IMR-90 (cell line): ENCODE results near the gene ZFP36L2. TPM values are rescaled to one million over a fixed set of nuclear protein-coding genes. Genes with fewer than 3 reads are reported as not detected.

Source experiments
- ATAC-seq: fragments of 200-7000 bp; cut with Tn5 transposase; 2 replicates; pipeline ENCODE4 v1.9.1; 2020; ENCODE audit warnings: low read depth, mild to moderate bottlenecking, moderate library complexity
- BruUV-seq: library from RNA; stranded (reverse); fragments of 400-500 nt; replicated peaks from 2 replicates; lab custom pipeline; 2021; lab: Mats Ljungman, UMichigan
- CTCF ChIA-PET: fragments of 300-600 bp; formaldehyde crosslinking; extraction: SDS; loops from one replicate; lab custom pipeline; 2021; ENCODE audit warnings: antibody characterized with exemption; lab: Yijun Ruan, JAX
- POLR2A ChIA-PET: fragments of 300-600 bp; sonication (Branson Sonifier 250); formaldehyde crosslinking; loops from one replicate; lab custom pipeline; 2022; ENCODE audit warnings: antibody characterized with exemption; ENCODE audit not compliant: unreplicated experiment; lab: Charles Lee
- DNase-seq: peaks from one replicate; pipeline ENCODE4 v3.0.0; 2013
- H2AFZ ChIP-seq: replicated peaks from 2 replicates; pipeline ENCODE3; 2013; ENCODE audit warnings: low read length, mild to moderate bottlenecking; ENCODE audit not compliant: poor library complexity
- H2AK5ac ChIP-seq: 2 replicates; pipeline ENCODE4 v1.6.1; 2013; ENCODE audit warnings: low read depth, low read length, inconsistent platforms
- H2AK9ac ChIP-seq: replicated peaks from 2 replicates; pipeline ENCODE3; 2013; ENCODE audit warnings: mild to moderate bottlenecking, low read depth, low read length, moderate library complexity; ENCODE audit not compliant: poor library complexity
- H2BK120ac ChIP-seq: 2 replicates; pipeline ENCODE4 v1.6.1; 2013; ENCODE audit warnings: low read depth, low read length, inconsistent platforms
- H2BK15ac ChIP-seq: 3 replicates; pipeline ENCODE4 v1.6.1; 2013; ENCODE audit warnings: low read depth, low read length, inconsistent platforms
- H2BK20ac ChIP-seq: 2 replicates; pipeline ENCODE4 v1.6.1; 2013; ENCODE audit warnings: low read depth, mild to moderate bottlenecking, inconsistent platforms, low read length, moderate library complexity
- H2BK5ac ChIP-seq: 2 replicates; pipeline ENCODE4 v1.6.1; 2013; ENCODE audit warnings: mild to moderate bottlenecking, low read depth, low read length, inconsistent platforms; ENCODE audit not compliant: poor library complexity, severe bottlenecking
- H3K14ac ChIP-seq: replicated peaks from 2 replicates; pipeline ENCODE4 v1.6.1; 2013; ENCODE audit warnings: low read depth, low read length, inconsistent platforms
- H3K18ac ChIP-seq: 2 replicates; pipeline ENCODE4 v1.6.1; 2013; ENCODE audit warnings: low read depth, low read length, control low read depth
- H3K23ac ChIP-seq: 2 replicates; pipeline ENCODE4 v1.6.1; 2013; ENCODE audit warnings: low read depth, low read length, inconsistent platforms
- H3K27ac ChIP-seq: 2 replicates; pipeline ENCODE4 v1.5.1; 2013; ENCODE audit warnings: mild to moderate bottlenecking, control low read depth, low read length; ENCODE audit not compliant: insufficient read depth
- H3K27me3 ChIP-seq: 2 replicates; pipeline ENCODE4 v1.6.1; 2013; ENCODE audit warnings: low read length; ENCODE audit not compliant: control insufficient read depth, insufficient read depth
- H3K36me3 ChIP-seq: 2 replicates; pipeline ENCODE4 v1.6.1; 2013; ENCODE audit warnings: low read length, mixed read lengths; ENCODE audit not compliant: control insufficient read depth, insufficient read depth
- H3K4ac ChIP-seq: 2 replicates; pipeline ENCODE4 v1.6.1; 2013; ENCODE audit warnings: low read depth, low read length, inconsistent platforms
- H3K4me1 ChIP-seq: 2 replicates; pipeline ENCODE4 v1.6.1; 2013; ENCODE audit warnings: low read length, mixed read lengths; ENCODE audit not compliant: control insufficient read depth, insufficient read depth
- H3K4me2 ChIP-seq: 2 replicates; pipeline ENCODE4 v1.6.1; 2013; ENCODE audit warnings: low read depth, mild to moderate bottlenecking, control low read depth, low read length, moderate library complexity
- H3K4me3 ChIP-seq: 2 replicates; pipeline ENCODE4 v1.5.1; 2013; ENCODE audit warnings: low read depth, mild to moderate bottlenecking, control low read depth, low read length, moderate library complexity; ENCODE audit not compliant: insufficient read depth
- H3K56ac ChIP-seq: 2 replicates; pipeline ENCODE4 v1.6.1; 2013; ENCODE audit warnings: low read length, inconsistent platforms; ENCODE audit not compliant: insufficient read depth; ENCODE audit errors: extremely low read depth
- H3K79me1 ChIP-seq, 2 experiments: 2 replicates each; pipeline ENCODE4 v1.6.1; 2013; ENCODE audit warnings: low read length in 2 of 2, inconsistent platforms in 1 of 2, low read depth in 1 of 2
- H3K9ac ChIP-seq: 2 replicates; pipeline ENCODE4 v1.6.1; 2013; ENCODE audit warnings: low read depth, low read length, control low read depth
- H3K9me1 ChIP-seq: 2 replicates; pipeline ENCODE4 v1.6.1; 2013; ENCODE audit warnings: low read length, inconsistent platforms; ENCODE audit not compliant: insufficient read depth
- H3K9me3 ChIP-seq: 2 replicates; pipeline ENCODE4 v1.6.1; 2013; ENCODE audit warnings: low read length; ENCODE audit not compliant: control insufficient read depth, insufficient read depth
- H4K20me1 ChIP-seq: 2 replicates; pipeline ENCODE4 v1.6.1; 2013; ENCODE audit warnings: low read length, inconsistent platforms; ENCODE audit not compliant: insufficient read depth
- H4K5ac ChIP-seq: 2 replicates; pipeline ENCODE4 v1.6.1; 2013; ENCODE audit warnings: mild to moderate bottlenecking, low read depth, low read length, control low read depth
- H4K8ac ChIP-seq, 2 experiments: 2 replicates each; pipeline ENCODE4 v1.6.1; 2013; ENCODE audit warnings: low read depth in 2 of 2, low read length in 2 of 2, control low read depth in 1 of 2, inconsistent platforms in 1 of 2
- H4K91ac ChIP-seq: 2 replicates; pipeline ENCODE4 v1.6.1; 2013; ENCODE audit warnings: low read depth, low read length, inconsistent platforms; ENCODE audit not compliant: insufficient read depth
- BHLHE40 ChIP-seq: fragments of 150-350 bp; IDR thresholded peaks from 2 replicates; pipeline ENCODE4 v1.6.1; 2016; ENCODE audit warnings: mild to moderate bottlenecking, low read depth, low read length
- CEBPB ChIP-seq: IDR thresholded peaks from 2 replicates; pipeline ENCODE4 v1.6.1; 2012; ENCODE audit warnings: low read depth, low read length, improper control_type of control experiment
- CHD1 ChIP-seq: IDR thresholded peaks from 2 replicates; pipeline ENCODE4 v1.6.1; 2012; ENCODE audit warnings: low read depth, low read length, improper control_type of control experiment
- CTCF ChIP-seq: conservative IDR thresholded peaks from 2 replicates; pipeline ENCODE4 v1.5.1; 2012; ENCODE audit warnings: mild to moderate bottlenecking, low read depth, low read length, improper control_type of control experiment
- FOS ChIP-seq: fragments of 150-350 bp; IDR thresholded peaks from 2 replicates; pipeline ENCODE4 v1.6.1; 2016; ENCODE audit warnings: low read depth, low read length
- MAFK ChIP-seq: IDR thresholded peaks from 2 replicates; pipeline ENCODE4 v1.6.1; 2012; ENCODE audit warnings: low read depth, low read length, improper control_type of control experiment
- MAZ ChIP-seq: IDR thresholded peaks from 2 replicates; pipeline ENCODE4 v1.6.1; 2012; ENCODE audit warnings: low read depth, mild to moderate bottlenecking, low read length, improper control_type of control experiment, moderate library complexity, borderline replicate concordance
- MXI1 ChIP-seq: IDR thresholded peaks from 2 replicates; pipeline ENCODE4 v1.6.1; 2012; ENCODE audit warnings: low read depth, mild to moderate bottlenecking, low read length, moderate library complexity, borderline replicate concordance
- NFE2L2 ChIP-seq: fragments of 150-350 bp; IDR thresholded peaks from 2 replicates; pipeline ENCODE4 v1.6.1; 2016; ENCODE audit warnings: low read depth, mild to moderate bottlenecking, low read length
- POLR2A ChIP-seq: IDR thresholded peaks from 2 replicates; pipeline ENCODE4 v1.6.1; 2012; ENCODE audit warnings: mild to moderate bottlenecking, low read depth, low read length
- RAD21 ChIP-seq: IDR thresholded peaks from 2 replicates; pipeline ENCODE4 v1.6.1; 2012; ENCODE audit warnings: low read length, improper control_type of control experiment
- RCOR1 ChIP-seq: IDR thresholded peaks from 2 replicates; pipeline ENCODE4 v1.6.1; 2012; ENCODE audit warnings: mild to moderate bottlenecking, low read length, improper control_type of control experiment; ENCODE audit not compliant: insufficient replicate concordance
- RFX5 ChIP-seq: IDR thresholded peaks from 2 replicates; pipeline ENCODE4 v1.8.0; 2012; ENCODE audit warnings: low read depth, mild to moderate bottlenecking, low read length, moderate library complexity
- SMC3 ChIP-seq: fragments of 150-350 bp; IDR thresholded peaks from 2 replicates; pipeline ENCODE4 v1.6.1; 2016; ENCODE audit warnings: low read depth, mild to moderate bottlenecking, antibody characterized with exemption, low read length, moderate library complexity
- WGBS, 2 experiments: methylation state at CpG; one replicate each; pipeline versions ENCODE4 v1.1.5 to v1.1.7; 2013; ENCODE audit warnings: missing lambda C conversion rate in 2 of 2; ENCODE audit not compliant: insufficient read length in 1 of 2; ENCODE audit errors: extremely low coverage in 2 of 2; 5-methylcytosine and 5-hydroxymethylcytosine counted together
- dilution Hi-C: fragments of 300-500 bp; cut with HindIII; formaldehyde crosslinking; loops from one replicate; pipeline ENCODE4 v1.14.3; 2018; ENCODE audit warnings: low sequenced_read_pairs; ENCODE audit not compliant: unreplicated experiment
- in situ Hi-C: fragments of 300-500 bp; cut with MboI; formaldehyde crosslinking; loops from 3 replicates; pipeline ENCODE4 v1.14.3; 2019; ENCODE audit warnings: low sequenced_read_pairs, inconsistent platforms, mixed read lengths
- intact Hi-C: fragments of 100-400 bp; cut with micrococcal nuclease; formaldehyde crosslinking; loops from 2 replicates; pipeline ENCODE4 v1.10.0; 2022
- polyA plus RNA-seq, 3 experiments: library from polyadenylated mRNA; depleted of rRNA; stranded (reverse); fragments of >200 nt; gene quantifications; 2 replicates each; pipeline ENCODE4 v1.2.3, GENCODE V29; 2012; ENCODE audit warnings: low replicate concordance in 1 of 3
- total RNA-seq: library from RNA; depleted of rRNA; stranded (reverse); fragments of >200 nt; gene quantifications from 2 replicates; pipeline ENCODE4 v1.2.3, GENCODE V29; 2012
- TF ChIP-seq, protein P1 (sequence below): fragments of 150-350 bp; IDR thresholded peaks from 2 replicates; pipeline ENCODE4 v1.6.1; 2016; ENCODE audit warnings: low read depth, mild to moderate bottlenecking, low read length, moderate library complexity, borderline replicate concordance
- TF ChIP-seq, protein P2 (sequence below): fragments of 150-350 bp; IDR thresholded peaks from 2 replicates; pipeline ENCODE4 v1.6.1; 2017; ENCODE audit warnings: mild to moderate bottlenecking, antibody characterized with exemption, low read length, low read depth

The ZFP36L2 gene
- total and polyA plus RNA-seq, 2 of the 4 experiments (the other 2 are of a cell fraction): 1.8 to 20.1 TPM

- Histone ChIP-seq H4K5ac (no peak overlapping the region), H2BK5ac (no peak overlapping the region), H3K4ac (no peak overlapping the region), H2AK5ac (no peak overlapping the region), H3K9me3 (no peaks in the 10 kb centered on the region), H2BK20ac (no peak overlapping the region), H3K18ac (no peak overlapping the region), H3K23ac (peak overlapping the region; percentile 16; the same call in 1 of the 2 replicates), H3K27me3 (no peaks in the 10 kb centered on the region), H4K20me1 (no peaks in the 10 kb centered on the region), H3K56ac (no peak overlapping the region), H4K8ac (no peak overlapping the region), H2BK120ac (no peak overlapping the region; the same call in 1 of the 2 replicates), H3K27ac (no peak overlapping the region), H3K14ac (no peak overlapping the region), H2BK15ac (no peak overlapping the region), H4K91ac (no peak overlapping the region), H3K4me2 (no peak overlapping the region), H3K9ac (no peak overlapping the region), H2AFZ (no peak overlapping the region), H3K9me1 (no peaks in the 10 kb centered on the region; the same call in 1 of the 2 replicates), H2AK9ac (no peak overlapping the region), H3K36me3 (no peaks in the 10 kb centered on the region), H3K4me1 (no peaks in the 10 kb centered on the region; the same call in 1 of the 2 replicates), H3K79me1 (no peaks in the 10 kb centered on the region), H3K4me3 (no peak overlapping the region)
- dilution Hi-C loops (no loop called here), in situ Hi-C loops (no loop called here), intact Hi-C loops (no loop called here)
- no peak for TF ChIP-seq NFE2L2
- no peak for TF ChIP-seq RCOR1
- TF ChIP-seq CEBPB: no peak
- no peak for TF ChIP-seq SMC3
- no peak for TF ChIP-seq RAD21
- no peak for TF ChIP-seq MAZ
- no peak for TF ChIP-seq MXI1
- no peak for TF ChIP-seq MAFK
- TF ChIP-seq POLR2A: no peak
- TF ChIP-seq FOS: no peak
- TF ChIP-seq, protein P1, sequence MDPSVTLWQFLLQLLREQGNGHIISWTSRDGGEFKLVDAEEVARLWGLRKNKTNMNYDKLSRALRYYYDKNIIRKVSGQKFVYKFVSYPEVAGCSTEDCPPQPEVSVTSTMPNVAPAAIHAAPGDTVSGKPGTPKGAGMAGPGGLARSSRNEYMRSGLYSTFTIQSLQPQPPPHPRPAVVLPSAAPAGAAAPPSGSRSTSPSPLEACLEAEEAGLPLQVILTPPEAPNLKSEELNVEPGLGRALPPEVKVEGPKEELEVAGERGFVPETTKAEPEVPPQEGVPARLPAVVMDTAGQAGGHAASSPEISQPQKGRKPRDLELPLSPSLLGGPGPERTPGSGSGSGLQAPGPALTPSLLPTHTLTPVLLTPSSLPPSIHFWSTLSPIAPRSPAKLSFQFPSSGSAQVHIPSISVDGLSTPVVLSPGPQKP: no peak
- TF ChIP-seq BHLHE40: no peak
- TF ChIP-seq CHD1: no peak
- TF ChIP-seq RFX5: no peak
- TF ChIP-seq, protein P2, sequence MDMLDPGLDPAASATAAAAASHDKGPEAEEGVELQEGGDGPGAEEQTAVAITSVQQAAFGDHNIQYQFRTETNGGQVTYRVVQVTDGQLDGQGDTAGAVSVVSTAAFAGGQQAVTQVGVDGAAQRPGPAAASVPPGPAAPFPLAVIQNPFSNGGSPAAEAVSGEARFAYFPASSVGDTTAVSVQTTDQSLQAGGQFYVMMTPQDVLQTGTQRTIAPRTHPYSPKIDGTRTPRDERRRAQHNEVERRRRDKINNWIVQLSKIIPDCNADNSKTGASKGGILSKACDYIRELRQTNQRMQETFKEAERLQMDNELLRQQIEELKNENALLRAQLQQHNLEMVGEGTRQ: no peak
- no peak for TF ChIP-seq CTCF
- ATAC-seq (no peak), DNase-seq (no peak)
- BruUV-seq: no TSS peak
- POLR2A ChIA-PET: no interaction called here
- CTCF ChIA-PET: no interaction called here
- WGBS, 2 experiments: no CpG with 5 or more reads among the region's 4 CpGs
Observed at GRCh38 chr2:43193652-43194120, 32.7 kb downstream of the ZFP36L2 start.
